Hindlimb muscle (tissue), 1 donor: ENCODE results near the gene PRKN. TPM values are rescaled to one million over a fixed set of nuclear protein-coding genes. Genes with fewer than 3 reads are reported as not detected.

Experiments
- DNase-seq: peaks from one replicate; pipeline ENCODE4 v3.0.0-alpha.2; 2013
- polyA plus RNA-seq: library from polyadenylated mRNA; unstranded; fragments of 120-200 nt; gene quantifications from one replicate; pipeline ENCODE4 v1.2.1, GENCODE V29; 2013; ENCODE audit not compliant: insufficient read length

Gene PRKN
- polyA plus RNA-seq, 1 donor = 4.5 TPM

DNA sequence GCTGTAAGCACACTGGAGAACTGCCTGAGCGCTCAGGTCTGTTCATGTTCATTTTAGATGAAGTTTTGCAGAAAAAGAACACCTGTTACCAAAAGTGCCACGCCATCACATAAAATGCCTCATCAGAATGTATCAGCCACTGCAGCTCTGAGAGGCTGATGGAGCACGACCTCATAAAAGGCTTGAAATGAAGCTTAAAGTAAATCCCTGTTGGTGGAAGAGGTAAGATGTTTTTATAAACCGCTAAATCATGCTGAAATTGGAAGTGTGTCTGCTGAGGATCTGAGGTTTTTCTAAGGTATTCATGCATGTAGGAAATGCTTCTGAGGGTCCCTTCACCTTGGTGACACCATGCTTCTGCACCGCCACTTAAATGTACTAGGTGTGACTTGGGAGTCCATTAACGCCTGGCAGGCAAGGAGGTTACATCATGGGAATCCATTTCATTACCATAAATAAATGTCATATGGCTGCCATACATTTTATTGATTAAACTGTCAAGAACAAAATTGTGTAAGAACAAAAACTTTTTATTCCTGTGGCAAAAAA, 1090.6 kb downstream of the PRKN start:
- no peak for DNase-seq

DNA sequence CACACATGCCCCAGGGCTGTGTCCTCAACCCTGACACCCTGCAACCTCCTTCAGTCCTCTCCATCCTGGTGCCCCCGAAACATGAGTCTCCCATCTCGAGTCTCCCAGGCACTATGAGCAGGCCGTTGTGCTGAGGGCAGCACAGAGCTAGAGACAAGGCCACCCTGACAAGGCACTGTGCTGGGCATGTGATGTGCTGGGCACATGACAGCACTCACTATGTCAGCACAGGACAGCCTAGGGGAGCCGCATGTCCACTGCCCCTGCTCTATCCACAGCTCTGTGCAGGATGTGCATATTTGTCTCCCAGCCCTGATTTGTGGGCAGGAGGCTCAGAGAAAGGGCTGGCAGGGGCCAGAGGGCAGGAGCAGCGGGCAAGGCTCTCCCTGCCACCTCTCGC, 1091.6 kb downstream of the PRKN start:
- DNase-seq = no peak

- no peak for DNase-seq
Observed at GRCh38 chr6:161634916-161635315, 1092.7 kb downstream of the PRKN start.

DNA sequence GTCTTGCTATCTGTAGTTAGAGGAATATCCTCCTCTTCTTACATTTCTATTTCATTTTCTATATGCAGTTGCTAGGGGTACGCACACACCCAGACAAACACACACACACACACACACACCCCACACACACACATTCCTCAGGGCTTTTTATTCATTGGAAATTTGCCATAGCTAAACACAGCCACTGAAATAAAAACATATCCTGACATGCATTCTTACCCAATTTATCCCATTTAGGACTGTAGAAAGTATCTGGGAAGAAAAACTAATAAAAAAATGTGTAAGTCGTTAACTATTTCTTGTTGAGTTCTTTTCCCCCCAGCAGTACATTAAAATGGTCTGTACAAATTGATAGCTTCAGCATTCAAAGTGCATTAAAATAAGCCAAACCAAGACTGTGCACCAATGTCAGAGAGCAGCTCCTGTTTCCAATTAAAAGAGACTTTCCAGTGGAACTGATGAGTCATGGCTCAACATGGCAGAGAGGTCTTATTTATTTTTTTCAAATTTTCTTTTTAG, 1095.8 kb downstream of the PRKN start:
- peak; percentile 55 for DNase-seq

GRCh38 chr6:161630674-161631073, 1096.9 kb downstream of the PRKN start:
- DNase-seq = no peak

- DNase-seq = no peak
Observed at GRCh38 chr6:161626132-161626676, 1101.4 kb downstream of the PRKN start.

DNA sequence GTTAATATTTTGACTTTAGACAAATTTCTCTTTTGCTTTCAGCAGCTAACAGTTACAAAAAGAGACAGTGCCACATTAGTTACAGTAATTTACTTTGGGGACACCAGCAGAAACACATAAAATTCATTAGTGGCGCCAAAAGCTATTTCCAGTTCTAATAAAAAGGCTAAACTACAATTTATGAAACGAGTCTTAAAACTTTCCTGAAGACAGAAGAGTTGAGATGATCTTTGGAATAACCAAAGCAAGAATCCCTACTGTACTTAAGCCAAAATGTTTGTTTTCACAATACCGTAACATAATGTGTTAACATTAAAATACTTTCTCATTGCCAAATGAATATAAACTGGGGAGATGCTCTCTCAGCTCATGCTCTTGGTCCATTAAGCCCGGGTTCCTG, 1103.5 kb downstream of the PRKN start:
- no peak for DNase-seq

DNA sequence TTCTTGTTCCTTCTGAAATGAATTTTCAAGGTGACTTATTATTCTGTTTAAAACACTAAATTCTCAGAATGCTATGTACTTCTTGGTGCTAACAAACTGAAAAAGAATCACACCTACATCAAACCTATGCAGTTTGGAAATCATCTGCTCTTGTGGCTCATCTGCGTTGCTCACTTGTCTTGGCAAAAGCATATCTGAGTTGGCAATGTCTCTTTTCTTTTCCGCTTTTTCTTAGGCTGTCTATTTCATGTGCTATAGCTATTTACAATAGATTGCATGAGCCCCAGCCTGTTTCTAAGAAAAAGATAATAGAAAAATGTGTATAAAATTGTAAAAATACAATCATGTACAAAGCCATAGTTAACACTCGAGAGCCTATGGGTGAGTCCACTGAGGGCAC, 1104.8 kb downstream of the PRKN start:
- DNase-seq = peak; percentile 19

DNA sequence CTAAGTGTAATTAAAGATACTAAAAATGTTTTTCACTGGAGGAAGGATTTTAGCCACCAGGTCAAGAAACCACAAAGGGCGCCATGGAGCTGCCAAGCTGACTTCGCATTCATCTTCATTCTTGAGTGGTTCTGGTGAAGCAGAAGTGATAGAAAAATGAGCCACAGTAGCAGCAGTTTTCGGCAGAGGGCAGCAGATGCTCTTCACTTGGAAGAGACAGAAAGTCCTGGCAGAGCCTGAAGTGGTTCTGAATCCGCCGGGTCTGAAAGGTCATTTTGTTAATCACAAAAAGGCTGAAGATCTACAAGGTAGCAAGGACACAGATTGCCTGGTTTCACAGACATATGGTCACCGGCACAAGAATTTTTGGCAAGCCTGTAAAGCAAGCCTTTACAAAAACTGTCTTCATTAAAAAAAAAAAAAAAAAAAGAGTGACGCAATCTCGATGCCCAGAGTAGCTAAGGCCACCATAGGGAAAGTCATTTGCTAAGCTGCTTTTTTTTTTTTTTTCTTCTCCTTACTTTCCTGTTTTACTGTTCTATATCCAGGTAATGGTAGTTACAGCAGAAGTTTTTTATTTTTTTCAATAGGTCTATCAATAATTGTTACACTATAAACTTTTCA, 1108.6 kb downstream of the PRKN start:
- peak; percentile 20 for DNase-seq

GRCh38 chr6:161613711-161614110, 1113.9 kb downstream of the PRKN start:
- DNase-seq = no peak

GRCh38 chr6:161608771-161609170, 1118.8 kb downstream of the PRKN start:
- DNase-seq = no peak

GRCh38 chr6:161607696-161608297, 1119.8 kb downstream of the PRKN start:
- DNase-seq = no peak

- no peak for DNase-seq
Observed at GRCh38 chr6:161602359-161602758, 1125.2 kb downstream of the PRKN start.

DNA sequence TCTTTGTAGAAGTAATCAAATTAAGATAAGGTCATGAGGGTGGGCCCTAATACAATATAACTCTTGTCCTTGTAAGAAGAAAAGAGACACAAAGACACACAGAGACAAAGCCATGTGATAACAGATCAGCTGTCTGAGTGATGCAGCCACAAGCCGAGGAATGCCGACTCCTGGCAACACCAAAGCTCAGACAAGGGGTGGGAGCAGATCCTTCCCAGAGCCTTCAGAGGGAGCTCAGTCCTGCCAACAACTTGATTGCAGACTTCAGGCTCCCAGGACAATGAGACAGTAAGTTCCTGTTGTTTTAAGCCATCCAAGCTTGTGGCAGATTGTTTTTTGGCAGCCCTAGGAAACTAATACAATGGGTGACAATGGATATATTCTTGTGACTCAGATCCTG, 1128.7 kb downstream of the PRKN start:
- DNase-seq = no peak

DNA sequence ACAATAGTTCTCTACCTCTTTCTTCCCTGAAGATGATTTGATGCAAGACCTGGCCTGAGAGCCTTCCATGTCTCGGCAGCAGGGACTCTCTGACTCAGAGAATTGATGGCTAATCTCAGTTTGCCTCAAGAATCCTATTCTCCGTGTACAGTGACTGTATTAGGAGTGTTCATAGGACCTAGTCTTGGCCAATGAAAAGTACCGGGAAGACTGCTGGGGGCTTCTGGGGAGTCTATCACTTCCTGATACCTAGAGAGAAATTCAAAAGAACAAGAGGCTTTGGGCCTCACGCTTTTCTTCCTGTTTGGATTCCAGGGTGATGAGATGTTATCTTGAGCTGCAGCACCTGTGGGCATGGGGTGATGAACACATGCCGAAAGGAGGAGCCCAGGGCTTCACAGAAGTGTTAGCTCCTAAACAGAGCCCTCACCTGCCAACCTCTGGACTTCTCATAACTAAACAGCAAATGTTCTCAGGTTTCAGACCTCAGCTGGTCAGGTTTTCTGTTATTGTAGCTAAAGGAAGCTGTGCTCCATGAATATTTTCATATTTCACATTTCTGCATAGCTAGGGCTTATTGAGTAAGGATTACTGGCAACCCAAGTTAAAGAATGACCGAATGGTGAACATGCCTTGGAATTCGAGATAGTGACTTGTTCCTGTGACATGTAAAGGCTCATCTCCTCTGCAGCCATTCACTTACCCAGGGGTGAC, 1130.6 kb downstream of the PRKN start:
- DNase-seq = no peak

GRCh38 chr6:161594412-161594811, 1133.2 kb downstream of the PRKN start:
- DNase-seq = no peak

DNA sequence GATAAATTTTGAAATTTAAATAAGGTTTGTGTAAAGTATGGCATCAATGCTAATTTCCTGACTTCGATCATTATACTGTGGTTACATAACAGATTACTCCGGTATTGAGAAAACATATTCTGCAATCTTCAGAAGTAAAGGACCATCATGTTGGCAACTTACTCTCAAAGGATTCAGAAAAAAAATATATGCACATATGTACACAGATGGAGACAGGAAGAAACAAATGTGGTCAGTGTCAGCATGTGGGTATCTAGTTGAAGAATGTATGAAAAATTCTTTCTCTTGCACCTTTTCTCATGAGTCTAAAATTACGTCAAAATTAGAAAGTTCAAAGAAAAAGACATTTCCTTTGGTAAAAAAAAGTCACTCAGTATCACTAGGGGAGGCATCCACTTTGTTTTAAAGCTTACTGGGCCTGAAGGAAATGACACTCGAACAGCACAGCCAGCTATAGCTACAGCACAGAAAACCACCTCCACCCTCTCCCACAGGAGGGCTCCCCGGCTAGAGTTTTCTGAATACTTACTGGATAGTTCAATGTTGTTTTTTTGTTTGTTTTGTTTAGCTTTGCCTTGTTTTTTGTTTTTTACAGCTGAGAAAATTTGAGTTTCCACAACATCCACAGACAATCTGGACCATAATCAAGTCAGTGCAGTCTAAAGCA, 1136.5 kb downstream of the PRKN start:
- DNase-seq = peak; percentile 30

DNA sequence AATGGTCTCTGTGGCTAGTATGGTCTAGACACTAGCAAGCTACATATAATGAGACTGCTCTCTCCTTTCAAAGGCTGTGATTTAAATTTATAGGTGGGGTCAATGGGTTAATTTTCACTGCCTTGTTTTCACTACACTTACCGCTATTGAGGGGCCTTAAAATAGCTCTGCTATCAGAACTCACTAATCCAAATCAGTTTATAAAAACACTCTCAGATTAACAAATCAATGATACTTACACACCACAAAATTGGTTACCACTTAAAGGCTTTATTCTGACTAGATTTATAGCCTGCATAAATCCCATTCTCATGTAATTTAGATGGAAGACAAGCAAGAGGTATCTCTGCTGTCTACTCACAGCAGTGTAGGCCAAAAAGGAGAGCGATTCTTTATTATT, 1140.7 kb downstream of the PRKN start:
- DNase-seq = no peak

- no peak for DNase-seq
Observed at GRCh38 chr6:161584621-161585340, 1142.8 kb downstream of the PRKN start.

- no peak for DNase-seq
Observed at GRCh38 chr6:161584051-161584450, 1143.5 kb downstream of the PRKN start.

- DNase-seq = no peak
Observed at GRCh38 chr6:161583584-161583983, 1144.0 kb downstream of the PRKN start.

- no peak for DNase-seq
Observed at GRCh38 chr6:161578478-161578877, 1149.1 kb downstream of the PRKN start.
